Mammary epithelial cell (primary cell): ENCODE results near the gene PLEKHG4.

Experiments
- EZH2 ChIP-seq: IDR thresholded peaks from 2 replicates; pipeline ENCODE4 v1.6.1; 2012; ENCODE audit warnings: low read length, inconsistent platforms, borderline replicate concordance
- TF ChIP-seq, protein P1 (sequence below), 2 donors: IDR thresholded peaks in 1 of 2; conservative IDR thresholded peaks in 1 of 2; 2 replicates each; pipeline ENCODE4 v1.5.1; 2011 to 2012; ENCODE audit warnings: inconsistent platforms in 2 of 2, low read length in 2 of 2, mild to moderate bottlenecking in 2 of 2, control low read depth in 1 of 2, low read depth in 1 of 2; ENCODE audit not compliant: insufficient read depth in 1 of 2; ENCODE audit errors: extremely low read depth in 1 of 2

- TF ChIP-seq EZH2: no peak
- TF ChIP-seq, protein P1, sequence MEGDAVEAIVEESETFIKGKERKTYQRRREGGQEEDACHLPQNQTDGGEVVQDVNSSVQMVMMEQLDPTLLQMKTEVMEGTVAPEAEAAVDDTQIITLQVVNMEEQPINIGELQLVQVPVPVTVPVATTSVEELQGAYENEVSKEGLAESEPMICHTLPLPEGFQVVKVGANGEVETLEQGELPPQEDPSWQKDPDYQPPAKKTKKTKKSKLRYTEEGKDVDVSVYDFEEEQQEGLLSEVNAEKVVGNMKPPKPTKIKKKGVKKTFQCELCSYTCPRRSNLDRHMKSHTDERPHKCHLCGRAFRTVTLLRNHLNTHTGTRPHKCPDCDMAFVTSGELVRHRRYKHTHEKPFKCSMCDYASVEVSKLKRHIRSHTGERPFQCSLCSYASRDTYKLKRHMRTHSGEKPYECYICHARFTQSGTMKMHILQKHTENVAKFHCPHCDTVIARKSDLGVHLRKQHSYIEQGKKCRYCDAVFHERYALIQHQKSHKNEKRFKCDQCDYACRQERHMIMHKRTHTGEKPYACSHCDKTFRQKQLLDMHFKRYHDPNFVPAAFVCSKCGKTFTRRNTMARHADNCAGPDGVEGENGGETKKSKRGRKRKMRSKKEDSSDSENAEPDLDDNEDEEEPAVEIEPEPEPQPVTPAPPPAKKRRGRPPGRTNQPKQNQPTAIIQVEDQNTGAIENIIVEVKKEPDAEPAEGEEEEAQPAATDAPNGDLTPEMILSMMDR (conservative IDR thresholded peaks at IDR 0.05 in 1 of 2, IDR thresholded peaks at IDR 0.05 in 1 of 2; ENCODE audit: extremely low read depth in 1 of 2, insufficient read depth in 1 of 2, low read depth in 1 of 2, low read length in 2 of 2): no peak
Observed at GRCh38 chr16:67283039-67283825, 3.9 kb downstream of the PLEKHG4 start.
